DLD1 (cell line): ENCODE data around the gene PALMD.

ENCODE experiments used
- in situ Hi-C: cut with HindIII; loops from 2 replicates; pipeline ENCODE4 v1.10.0; 2017; ENCODE audit warnings: low sequenced_read_pairs

PALMD gene, protein sequence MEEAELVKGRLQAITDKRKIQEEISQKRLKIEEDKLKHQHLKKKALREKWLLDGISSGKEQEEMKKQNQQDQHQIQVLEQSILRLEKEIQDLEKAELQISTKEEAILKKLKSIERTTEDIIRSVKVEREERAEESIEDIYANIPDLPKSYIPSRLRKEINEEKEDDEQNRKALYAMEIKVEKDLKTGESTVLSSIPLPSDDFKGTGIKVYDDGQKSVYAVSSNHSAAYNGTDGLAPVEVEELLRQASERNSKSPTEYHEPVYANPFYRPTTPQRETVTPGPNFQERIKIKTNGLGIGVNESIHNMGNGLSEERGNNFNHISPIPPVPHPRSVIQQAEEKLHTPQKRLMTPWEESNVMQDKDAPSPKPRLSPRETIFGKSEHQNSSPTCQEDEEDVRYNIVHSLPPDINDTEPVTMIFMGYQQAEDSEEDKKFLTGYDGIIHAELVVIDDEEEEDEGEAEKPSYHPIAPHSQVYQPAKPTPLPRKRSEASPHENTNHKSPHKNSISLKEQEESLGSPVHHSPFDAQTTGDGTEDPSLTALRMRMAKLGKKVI

GRCh38 chr1:99645699-99646531 lies at the start of gene PALMD:
PALMD (plus strand) TSS chr1:99646113; CDS start chr1:99646318, 205 bp downstream.
- in situ Hi-C loops: no loop called here

GRCh38 chr1:99598738-99599411 lies 47.0 kb upstream of the PALMD start:
- in situ Hi-C loops: no loop called here

DNA sequence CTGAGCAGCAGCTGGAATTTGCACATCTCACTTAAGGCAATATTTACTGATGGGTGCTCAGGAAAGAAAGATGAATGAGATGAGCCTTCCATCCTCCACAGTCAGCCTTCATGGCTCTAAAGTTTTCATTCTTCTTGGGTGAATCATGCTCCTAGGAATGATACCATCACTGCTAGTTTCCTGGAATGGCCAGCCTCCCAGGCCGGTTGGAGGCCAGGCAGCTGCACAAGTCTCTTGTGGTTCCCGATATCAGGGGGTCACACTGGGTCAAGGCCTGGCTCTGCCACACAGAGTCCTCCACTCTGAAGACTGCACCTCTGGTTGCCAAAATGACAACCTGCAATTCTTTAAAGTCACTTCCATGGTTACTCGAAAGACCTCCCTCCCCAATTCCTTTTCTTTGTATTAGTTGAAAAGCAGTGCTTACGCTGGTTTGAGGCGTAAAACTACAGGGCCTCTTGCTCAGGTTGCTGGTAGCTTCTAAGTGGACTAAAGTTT lies 46.2 kb upstream of the PALMD start:
- in situ Hi-C loops: no loop called here

GRCh38 chr1:99600782-99601181 lies 45.1 kb upstream of the PALMD start:
- in situ Hi-C loops: no loop called here

DNA sequence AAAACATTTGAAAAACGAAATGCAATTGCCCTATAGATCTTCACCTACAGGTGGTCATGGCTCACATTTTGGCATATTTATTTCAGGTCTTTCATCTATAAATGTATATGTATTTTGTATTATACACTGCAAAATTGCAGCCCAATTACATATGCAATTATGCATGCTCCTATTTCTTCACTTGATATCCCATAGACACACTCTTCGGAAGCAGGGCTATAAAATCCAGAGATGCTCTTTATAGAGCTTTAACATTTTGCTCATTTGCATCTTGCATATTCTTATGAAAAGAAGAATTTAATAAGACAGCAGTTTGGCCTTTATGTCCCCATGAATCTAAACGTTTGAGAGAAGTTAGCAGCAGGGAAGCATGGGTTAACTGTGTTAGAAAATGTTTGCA lies 44.7 kb upstream of the PALMD start:
- in situ Hi-C loops: no loop called here

DNA sequence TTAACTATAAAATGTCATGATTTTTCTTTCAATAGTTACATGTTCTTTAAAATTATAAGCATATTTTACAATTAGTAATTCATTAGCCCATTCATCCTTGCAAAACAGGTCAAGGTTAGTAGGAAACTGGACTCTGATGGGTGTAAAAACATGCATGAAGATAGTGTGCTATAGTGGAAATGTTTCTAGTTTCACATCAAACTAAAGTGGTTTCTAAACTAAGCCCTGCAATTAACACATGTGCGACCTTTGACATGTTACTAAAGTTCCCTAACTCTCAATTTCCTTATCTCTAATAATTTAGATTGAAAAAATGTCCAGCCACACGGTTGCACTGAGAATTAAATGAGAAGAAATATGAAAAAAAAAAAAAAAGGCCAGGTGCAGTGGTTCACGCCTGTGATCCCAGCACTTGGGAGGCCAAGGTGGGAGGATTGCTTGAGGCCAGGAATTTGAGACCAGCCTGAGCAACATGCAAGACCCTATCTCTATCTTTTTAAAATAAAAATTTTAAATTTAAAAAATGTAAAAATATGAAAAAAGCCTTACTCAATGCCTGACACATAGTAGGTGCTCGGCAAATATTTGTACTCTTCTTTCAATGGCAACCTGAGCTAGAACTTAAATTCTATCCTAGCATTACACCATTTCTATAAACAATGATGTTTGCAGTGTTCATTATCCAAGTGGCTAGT lies 44.1 kb upstream of the PALMD start:
- in situ Hi-C loops: no loop called here

- in situ Hi-C loops: no loop called here
Measured at GRCh38 chr1:99602404-99602969, 43.4 kb upstream of the PALMD start.

DNA sequence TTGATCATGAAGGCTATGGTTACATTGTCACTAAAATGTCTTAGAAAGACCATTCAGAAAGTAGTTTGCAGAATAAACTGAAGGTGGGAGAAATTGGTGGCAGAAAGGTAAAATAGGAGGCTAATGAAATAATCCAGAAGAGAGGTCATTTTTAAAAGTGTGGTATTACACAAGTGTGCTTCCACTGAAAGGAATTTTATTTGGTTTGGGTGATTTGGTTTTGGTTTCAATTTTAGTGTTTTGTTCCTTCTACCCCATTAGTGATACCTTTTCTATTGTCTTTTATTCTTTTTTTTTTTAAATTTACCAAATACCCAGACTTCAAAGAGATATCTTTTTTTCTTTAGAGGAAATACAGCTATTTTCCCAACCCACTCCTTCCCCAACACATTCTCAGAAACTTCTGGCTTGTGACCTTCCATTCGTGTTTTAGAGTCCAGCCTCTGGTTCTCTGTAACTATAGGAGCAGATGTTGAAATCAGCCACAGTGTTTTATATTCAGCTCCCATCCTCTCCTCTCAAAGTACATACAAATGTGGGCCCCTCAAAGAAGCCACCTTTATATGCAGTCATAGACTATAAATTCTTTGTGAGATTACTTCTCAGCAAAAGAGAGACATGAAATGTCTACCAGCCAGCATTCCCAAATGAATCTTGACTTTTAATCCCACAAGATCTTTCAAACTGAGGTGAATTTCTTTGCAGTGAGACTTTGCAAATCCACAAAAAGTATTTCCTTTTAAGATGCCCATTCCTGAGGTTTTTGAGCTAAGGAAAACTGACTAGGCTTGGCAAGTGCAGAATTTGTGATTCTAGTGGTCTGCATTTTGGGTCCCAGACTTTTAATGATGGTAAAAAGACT lies 42.0 kb upstream of the PALMD start:
- in situ Hi-C loops: no loop called here

- in situ Hi-C loops: no loop called here
Measured at GRCh38 chr1:99606306-99606705, 39.6 kb upstream of the PALMD start.

DNA sequence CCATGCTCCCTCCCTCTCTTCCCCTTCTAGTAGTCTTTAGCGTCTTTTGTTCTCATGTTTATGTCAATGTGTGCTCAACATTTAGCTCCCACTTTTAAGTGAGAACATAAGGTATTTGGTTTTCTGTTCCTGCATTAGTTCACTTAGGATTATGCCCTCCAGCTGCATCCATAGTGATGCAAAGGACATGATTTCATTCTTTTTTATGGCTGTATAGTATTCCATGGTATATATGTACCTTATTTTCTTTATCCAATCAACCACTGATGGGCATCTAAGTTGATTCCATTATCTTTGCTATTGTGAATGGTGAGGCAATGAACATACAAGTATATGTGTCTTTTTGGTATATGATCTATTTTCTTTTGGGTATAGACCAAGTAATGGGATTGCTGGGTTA lies 38.3 kb upstream of the PALMD start:
- in situ Hi-C loops: no loop called here

GRCh38 chr1:99608058-99608457 lies 37.9 kb upstream of the PALMD start:
- in situ Hi-C loops: no loop called here

- in situ Hi-C loops: no loop called here
Measured at GRCh38 chr1:99613716-99614115, 32.2 kb upstream of the PALMD start.

DNA sequence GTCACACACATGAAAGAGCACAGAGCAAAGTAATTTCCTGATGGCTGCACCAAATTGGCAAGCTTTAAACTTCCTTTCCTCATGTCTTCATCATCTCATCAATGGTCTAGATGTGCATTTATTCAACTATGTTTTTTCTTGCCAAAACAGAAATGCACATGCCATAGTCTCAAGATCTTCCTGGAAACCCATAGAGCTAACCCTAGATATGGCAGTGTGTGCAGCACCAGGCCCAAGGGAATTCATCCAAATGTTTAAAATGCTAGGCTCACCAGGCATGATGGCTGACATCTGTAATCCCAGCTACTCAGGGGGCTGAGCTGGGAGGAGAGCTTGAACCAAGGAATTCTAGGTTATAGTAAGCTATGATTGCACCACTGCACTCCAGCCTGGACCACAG lies 31.2 kb upstream of the PALMD start:
- in situ Hi-C loops: no loop called here

DNA sequence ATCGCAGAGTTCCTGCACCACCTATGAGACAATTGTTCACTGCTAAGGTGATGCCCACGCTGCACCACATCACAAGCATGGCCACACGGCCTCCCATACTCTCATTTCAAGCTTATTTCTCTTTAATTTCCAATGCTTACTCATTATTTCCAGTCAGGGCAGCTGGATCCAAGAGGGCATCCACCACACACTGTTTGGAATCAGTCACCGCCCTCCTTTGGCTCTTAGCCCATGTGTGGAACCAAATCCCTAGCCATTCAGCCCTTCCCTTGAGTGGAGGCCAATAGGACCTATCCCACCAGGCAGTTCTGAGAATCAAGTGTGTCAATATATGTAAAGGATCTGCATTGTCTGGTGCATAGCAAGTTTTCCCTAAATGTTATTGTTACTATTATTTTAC lies 26.3 kb upstream of the PALMD start:
- in situ Hi-C loops: no loop called here

- in situ Hi-C loops: no loop called here
Measured at GRCh38 chr1:99621340-99621901, 24.5 kb upstream of the PALMD start.

DNA sequence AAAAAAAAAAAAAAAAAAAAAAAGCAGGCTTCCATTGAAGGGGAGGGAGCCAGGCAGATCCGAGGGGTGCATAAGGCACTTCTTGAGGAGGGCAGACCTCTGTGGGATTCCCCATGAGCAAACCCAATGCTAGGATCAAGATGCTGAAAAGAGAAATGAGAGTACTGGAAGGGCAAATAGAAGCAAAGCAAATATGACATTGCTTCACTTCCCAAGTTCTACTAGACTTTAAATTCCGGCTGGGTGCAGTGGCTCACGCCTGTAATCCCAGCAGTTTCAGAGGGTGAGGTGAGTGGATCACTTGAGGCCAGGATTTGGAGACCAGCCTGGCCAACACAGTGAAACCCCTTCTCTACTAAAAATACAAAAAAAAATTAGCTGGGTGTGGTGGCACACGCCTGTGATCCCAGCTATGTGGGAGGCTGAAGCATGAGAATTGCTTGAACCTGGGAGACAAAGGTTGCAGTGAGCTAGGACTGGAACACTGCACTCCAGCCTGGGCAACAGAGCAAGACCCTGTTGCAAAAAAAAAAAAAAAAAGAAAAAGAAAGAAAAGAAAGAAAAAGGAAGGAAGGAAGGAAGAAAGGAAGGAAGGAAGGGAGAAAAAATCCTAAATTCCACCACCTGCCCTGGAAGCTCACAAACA lies 23.1 kb upstream of the PALMD start:
- in situ Hi-C loops: no loop called here

DNA sequence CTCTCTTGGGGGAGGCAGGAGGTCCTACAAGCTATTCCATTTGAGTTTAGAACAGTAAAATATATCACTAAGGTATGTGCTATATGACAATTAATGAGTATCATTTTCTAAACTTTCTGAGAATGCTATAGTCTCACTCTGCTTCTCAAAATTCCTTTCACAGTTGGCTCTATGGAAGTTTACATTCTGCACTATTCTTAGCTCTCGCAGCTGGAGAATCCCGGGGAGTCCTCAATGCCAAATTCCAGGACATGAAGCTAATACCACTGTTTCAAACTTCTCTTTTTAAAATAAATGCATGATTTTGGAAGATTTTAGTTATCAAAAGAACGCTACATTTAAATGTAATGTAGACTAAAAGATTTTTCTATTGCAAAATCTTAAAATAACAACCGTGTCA lies 22.4 kb upstream of the PALMD start:
- in situ Hi-C loops: no loop called here

DNA sequence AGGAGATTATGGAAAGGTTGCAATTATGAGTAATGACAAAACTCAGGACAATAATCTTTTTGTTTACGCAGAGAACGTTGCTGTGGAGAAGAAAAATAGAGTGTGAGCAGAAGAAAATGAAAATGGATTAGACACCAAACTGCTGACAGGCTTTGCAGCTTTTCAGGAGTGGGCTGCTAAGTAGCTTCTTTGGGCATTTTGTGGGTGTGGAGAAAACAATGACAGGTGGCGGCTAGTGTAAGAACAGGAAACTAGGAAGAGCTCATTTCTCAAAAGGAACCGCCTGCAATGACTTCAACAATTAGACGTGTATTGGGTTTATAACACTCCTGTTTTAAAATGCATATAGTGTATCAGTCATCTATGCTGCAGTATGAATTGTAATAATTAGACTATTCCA lies 18.3 kb upstream of the PALMD start:
- in situ Hi-C loops: no loop called here
